Measurements from ENCODE around the gene PLA2G2F.
"Not testable (repeated sequence)": the region's sequence is repeated elsewhere in the genome, so short reads cannot be mapped to it uniquely, and the experiment has no call there.

Gene PLA2G2F

DNA sequence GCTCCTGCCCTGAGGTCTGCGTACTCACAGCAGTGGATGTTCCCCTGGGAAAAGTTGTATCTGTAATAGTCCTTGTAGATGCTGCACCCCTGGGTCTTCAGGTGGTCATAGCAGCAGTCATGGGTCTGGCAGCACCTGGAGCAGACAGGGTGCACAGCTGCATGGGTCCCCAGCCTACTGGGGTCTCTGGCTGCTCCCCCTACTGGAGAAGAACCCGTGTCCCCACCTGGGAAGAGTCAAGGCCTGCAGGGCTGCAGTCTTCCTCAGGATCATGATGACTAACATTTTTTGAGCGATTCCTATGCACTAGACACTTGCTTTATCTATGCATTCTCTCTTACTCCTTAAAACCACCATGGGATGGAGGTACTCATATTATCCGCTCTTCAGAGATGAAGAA lies 23.6 kb upstream of the PLA2G2F start:
- no peak for DNase-seq

DNA sequence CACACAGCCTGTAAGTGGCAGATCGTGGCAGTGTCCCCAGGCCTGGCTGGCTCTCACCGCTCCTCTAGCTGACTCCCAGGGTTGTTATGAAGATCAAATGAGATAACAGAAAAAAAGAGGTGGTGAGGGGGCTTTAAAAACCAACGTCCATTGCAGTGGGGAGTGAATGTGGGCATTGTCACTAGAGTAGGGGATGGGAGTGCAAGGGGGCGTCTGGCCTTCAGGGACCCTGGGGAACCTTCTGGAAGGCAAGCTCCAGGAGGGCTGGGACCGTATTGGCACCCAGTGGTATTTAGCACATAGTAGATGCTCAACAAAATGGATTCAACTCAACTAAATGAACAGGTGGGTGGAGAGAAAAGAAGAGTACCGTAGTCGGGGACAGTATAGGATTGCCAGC lies 23.2 kb upstream of the PLA2G2F start:
- DNase-seq: no peak

DNA sequence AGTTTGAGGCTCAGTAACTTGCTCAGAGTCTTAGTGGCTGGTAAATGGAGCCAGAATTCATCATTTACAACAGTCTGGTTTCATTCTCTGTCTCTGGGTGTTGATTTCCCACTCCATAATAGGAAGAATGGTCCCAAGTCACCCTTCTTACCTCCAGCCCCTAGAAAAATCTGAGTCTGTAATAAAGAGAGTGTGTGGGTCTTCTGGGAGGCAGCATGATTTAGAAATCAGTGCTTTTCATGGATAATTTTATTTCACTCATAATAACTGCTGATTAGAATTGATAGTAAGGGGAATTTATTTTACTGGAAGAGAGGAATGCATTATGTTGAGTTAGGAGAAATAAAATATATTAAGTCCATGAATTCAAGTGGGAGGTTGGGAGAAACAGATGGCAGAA lies 21.9 kb upstream of the PLA2G2F start:
- DNase-seq: no peak

DNA sequence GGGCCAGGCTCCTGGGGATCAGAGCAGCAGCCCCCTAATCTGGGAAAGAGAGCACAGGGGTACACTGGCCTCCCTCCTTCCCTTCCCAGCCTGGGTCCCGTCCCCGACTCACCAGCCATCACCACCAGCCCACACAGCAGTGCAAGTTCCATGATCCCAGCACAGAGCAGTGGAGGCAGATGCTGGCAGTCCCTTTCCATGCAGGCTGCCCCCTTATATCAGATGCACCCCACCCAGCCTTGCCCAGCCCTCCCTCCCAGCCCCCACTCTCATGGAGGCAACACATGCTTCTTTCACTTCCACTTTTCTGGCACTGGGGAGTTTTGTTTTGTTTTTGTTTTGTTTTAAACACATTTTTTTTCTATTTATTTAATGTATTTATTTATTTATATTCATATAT lies 19.8 kb upstream of the PLA2G2F start, which contains the start of gene PLA2G2D:
Gene PLA2G2D (minus strand): TSS at position 190 of the 400 bp plus-strand sequence. CDS start 38 bp downstream, at position 152.
- DNase-seq: no peak

DNA sequence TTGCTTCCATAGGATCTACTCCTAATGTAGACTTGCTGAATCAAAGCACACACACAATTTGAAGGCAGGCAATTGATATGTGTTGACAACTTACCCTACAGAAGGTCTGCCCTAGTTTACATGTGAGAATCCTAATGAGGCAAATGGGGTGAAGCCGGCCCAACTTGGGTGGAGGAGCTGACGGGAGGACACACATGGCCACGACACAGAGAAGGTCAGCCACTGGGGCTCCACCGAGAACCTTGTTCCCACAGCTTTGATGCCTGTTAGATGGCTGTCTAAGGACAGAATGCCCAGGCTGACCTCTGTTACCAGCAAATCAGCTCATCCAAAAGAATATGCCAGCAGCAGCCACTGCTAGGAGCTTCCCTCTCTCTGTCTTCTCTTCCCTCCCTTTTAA lies 18.3 kb upstream of the PLA2G2F start:
- DNase-seq: no peak

DNA sequence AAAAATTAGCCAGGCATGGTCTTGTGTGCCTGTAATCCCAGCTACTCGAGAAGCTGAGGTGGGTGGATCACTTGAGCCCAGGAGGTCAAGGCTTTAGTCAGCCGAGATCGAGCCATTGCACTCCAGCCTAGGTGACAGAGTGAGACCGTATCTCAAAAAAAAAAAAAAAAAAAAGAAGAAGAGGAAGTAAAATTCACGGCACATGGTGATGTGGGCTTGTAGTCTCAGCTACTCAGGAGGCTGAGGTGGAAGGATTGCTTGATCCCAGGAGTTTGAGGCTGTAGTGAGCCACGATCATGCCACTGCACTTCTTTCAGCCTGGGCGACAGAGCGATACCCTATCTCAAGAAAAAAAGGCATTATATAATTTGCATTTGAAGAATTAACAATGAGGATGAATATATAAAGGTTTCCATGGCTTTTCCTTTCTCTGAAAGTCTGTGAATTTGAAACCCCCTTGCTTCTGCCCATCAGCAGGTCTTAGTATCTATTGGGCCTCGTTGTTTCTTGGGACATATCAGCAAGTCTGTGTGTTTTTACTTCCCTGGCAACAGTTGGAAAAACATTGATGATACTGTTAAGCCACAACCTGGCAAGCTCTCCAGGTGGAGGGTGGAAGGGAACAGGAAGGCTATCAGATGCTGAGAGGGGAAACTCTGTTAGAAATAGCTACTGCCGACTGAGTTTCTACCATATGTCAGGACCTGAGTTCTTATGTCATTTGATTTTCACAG lies 15.2 kb upstream of the PLA2G2F start:
- DNase-seq: no peak

DNA sequence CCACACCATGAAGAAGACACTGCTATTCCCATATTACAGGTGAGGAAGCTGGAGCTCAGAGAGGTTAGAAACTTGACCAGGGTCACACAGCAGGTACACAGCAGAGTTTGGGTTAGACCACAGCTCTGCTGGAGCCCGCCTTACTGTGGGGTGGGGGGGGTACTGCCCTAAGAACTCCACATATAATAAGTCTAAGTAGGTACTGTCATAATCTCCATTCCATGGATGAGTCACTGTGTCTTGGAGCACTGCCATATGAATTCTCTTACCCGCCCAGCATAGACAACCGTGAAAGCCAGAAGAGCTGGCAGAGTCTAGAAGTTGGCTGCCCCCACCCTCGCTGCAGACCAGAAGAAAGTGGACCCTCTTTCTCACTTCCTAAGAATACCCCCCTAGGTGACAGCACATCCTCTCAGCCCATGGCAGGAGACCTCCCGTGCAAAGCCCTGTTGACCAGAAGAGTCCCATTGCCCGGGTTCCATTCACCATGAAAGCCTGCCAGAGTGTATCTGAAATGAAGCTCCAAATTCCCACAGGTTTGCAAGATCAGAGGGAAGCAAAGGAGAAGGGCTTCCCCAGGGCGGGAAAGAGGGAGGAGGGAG lies 14.6 kb upstream of the PLA2G2F start:
- DNase-seq: no peak

DNA sequence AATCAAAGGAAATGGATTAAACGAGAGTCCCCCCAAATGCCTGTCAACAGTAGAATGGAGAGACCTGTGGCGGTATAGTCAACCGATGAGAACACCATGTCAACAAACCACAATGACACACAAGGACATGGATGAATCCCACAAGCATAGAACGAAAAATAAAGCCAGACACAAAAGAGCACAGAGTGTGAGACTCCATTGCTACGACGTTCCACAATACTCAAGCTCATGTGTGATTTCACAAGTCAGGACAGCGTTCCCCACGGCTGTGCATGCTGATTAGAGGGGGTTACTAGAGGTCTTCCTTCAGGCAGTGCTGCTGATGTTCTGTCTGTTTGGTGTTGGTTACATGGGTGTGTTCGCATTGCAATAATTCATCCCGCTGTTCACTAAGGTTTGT lies 14.0 kb upstream of the PLA2G2F start:
- no peak for DNase-seq

DNA sequence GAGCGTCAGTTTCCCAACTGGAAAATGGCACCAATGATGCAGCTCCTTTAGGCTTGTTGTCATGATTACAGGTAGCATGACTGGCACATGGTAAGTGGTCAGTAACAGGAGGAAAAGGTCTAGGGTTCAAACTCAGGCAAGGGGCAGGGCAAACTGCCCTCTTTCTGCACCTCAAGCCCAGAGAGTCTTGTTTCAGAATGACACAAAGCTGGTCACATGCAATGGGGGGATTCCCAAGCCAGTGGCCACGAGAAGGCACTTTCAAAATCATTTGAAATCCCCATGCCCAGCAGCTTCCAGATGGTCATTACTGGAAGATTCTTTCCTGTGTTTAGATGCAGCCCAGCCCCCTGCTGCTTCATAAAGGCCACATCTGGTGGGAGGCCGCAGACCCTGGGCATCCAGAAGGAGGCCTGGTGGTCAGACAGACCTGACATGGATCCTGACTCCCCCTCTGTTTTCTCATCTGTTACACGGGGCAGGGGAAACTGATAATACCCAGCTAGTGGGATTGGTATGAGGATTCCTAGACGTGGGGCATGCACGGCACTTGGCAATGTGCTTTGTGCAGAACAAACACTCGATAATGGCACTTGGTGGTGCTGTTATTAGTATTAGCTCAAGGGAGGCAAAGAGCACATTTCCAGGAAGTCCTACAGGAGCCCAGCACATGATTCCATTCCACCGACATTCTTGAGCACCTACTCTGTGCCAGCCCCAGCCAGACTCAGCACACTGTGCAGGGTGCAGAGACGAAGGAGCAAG lies 12.9 kb upstream of the PLA2G2F start:
- DNase-seq: no peak

DNA sequence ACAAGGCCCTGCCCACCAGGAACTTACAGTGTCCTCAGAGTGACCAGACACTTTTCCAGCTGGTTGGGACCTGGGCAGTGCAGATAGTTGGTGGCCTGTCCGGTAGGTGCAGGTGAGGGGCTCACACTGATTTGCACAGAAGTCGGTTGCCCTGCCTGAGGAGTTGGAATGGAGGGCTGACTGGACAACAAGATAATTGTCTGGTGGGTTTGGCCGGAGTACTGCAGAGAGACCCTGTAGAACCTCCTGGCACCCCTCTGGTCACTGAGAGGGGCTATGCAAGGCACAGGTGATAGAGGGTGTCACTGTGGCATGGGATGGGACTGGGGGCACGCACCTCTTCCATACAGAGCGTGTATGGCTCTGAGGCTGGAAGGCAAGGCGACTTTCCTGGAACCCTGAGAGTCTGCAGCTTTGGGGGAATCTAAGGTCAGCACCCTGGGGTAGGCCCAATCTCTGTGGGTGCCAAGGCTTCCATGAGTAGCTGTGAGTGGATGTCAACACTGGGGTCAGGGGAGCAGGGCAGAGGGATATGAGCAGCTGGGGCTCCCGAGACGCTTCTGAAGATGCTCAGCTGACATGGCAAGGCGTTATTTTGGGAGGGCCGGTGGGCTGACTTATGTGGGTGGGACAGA lies 12.2 kb upstream of the PLA2G2F start:
- DNase-seq: no peak

DNA sequence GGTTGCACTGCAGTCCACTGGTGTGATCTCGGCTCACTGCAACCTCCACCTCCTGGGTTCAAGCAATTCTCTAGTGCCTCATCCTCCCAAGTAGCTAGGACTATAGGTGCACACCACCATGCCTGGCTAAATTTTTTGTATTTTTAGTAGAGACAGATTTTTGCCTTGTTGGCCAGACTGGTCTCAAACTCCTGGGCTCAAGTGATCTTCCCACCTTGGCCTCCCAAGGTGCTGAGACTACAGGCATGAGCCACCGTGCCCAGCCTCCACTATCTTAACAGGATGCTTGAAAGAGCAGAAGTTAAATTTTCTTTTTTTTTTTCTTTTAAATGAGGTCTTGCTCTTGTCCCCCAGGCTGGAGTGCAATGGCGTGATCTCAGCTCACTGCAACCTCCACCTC lies 8.6 kb upstream of the PLA2G2F start:
- not testable (repeated sequence) for DNase-seq

DNA sequence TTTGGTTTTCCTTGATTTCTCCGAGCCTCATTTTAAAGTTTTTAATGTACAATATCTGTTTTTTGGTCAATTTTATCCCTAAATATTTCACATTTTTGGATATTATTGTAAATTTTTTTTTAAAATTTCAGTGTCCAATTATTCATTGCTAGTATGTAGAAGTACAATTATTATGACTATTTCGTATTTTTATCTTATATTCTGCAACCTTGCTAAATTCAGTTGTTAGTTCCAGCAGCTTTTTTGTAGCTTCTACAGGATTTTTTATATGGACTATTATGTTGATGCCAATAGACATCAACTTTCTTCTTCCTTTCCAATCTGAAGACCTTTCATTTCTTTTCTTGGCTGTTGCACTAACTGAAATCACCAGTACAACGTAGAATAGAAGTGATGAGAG lies 4.1 kb upstream of the PLA2G2F start:
- DNase-seq: no peak

DNA sequence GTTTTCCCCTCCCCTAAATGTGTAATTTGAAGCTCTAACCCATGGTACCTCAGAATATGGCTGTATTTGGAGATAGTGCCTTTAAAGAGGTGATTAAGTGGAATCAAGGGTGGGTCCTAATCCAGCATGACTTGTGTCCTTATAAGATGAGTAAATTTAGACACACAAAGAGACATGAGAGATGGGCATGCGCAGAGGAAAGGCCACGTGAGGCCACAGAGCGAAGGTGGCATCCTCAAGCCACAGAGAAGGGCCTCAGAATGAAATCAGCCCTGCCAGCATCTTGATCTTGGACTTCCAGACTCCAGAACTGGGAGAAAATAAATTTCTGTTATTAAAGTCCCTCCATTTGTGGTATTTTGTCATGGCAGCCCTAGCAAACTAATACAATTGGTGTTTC lies 2.9 kb upstream of the PLA2G2F start:
- no peak for DNase-seq

DNA sequence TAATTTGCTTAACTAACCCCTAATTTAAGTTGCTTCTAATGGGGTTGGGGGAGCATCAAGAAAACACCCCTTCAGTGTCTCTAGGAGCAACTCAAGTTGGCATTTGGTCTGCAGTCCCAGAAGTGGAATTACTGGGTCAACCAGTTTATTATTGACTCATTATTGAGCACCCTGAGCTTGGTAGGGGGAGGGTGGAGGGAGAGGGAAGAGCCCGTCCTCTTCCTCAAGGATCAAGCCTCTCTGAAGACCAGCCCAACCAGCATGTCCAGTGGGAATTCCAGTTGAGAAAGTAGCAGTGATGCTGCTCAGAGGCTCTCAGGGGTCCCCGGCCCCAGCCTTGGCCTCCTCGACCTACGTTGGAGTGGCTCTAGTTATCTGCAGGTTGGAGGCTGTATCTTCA lies 2.1 kb upstream of the PLA2G2F start:
- DNase-seq: no peak

DNA sequence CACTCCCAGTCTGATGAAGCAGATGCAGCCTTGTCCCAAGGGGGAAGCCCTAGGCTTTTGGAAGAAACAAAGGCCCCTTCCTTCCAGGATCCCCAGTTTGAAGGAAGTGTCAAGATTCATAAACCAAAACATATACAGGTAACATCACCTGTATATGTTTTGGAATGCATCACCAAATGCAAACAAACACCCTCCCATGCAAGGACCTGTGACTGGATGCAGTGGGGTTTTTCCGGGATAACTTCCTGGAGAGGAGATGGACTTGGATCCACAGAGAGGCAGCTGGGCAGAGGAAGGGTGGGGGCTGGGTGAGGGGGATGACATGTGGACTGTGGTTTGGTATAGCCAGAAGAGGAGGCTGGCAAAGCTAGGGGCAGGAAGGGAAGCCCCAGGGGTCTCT lies 1.5 kb upstream of the PLA2G2F start:
- no peak for DNase-seq

DNA sequence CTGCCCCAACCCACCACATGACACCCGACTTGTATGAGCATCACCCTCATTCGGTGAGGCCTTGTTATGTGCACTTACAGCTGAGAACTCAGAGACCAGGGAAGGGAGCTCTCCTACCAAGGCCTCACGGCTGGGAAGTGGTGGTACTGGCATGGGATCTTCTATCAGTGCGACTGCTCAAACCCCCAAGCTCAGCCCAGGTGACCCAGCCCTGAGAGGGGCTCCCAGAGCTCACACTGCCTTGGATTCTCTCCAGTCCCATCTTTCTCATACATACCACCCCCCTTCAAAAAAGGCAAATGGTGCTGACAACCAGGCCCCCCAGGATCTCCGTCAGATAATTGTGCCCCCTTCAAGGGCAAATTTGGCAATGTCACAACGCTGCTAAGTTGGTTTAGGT lies 777 bp upstream of the PLA2G2F start:
- DNase-seq: no peak

DNA sequence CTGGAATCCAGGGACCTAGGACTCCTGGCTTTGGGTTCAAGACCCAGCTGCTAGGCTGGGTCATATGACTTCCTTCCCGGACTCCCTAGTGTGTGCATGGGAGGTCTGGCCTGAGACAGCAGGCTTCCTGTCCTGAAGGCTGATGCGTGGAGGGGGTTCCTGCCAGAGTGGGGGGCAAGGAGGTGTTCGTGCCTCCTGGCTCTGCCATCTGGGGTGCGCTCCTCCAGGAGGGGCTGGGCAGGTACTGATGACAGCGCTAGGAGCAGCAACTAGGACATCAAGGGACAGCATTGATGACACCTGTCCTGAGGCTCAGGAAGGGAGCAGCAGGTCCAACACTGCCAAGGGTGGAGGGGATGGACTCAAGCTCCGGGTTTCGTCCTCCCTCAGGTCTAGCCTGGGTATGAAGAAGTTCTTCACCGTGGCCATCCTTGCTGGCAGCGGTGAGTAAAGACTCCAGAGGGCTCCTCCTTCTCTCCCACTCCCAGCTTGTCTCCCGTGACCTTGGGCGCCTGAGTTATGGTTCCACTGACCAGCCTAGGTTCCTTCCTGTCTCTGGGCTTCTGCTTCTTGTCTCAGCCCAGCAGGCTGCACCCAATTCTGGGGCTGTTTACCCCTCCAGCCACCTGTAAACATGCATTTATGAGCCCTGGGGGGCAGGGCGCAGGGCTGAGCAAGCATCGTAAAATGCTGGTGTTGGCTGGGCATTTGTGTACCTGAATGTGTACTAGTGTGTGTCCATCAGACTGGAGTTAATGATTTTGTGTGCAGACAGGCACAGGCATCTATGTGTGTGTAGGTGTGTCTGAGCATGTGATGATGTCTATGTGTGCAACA lies 871 bp downstream of the PLA2G2F start:
- no peak for DNase-seq

DNA sequence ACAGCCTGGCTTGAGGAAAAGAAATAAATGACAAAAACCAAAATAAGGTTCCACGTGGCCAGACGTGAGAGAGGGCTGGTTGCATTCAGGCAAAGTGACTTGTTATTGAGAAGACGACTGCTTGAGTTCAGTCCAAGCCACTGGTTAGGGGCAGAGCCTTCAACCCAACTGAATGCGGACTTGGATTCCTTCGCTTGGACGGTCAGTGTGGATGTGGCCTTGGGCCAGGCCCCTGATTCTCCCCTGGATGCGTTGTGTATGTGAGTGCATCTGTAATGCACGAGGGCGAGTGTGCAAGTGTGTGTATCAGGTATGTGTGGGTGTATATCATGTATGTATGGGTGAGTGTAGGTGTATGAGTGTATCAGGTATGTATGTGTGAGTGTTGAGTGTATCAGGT lies 1.9 kb downstream of the PLA2G2F start:
- no peak for DNase-seq

DNA sequence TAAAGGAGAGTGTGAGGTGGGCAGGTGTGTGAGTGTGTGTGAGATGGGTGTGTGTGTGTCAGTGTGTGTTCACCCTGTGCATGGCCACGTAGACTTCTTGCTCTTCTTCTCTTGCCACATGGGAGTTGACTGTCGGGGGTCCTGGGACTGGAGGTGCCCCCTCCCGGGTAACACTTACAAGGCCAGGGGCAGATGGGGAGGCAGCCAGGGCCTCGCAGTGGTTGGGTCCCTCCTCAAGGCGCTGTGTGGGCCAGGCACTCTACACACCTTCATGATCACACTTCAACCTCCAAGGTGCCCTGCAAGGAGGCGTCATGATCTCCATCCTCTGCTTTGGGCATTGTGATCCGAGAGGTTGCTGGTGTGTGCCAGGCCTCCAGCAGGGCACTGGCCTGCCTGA lies 2.3 kb downstream of the PLA2G2F start:
- DNase-seq: no peak

DNA sequence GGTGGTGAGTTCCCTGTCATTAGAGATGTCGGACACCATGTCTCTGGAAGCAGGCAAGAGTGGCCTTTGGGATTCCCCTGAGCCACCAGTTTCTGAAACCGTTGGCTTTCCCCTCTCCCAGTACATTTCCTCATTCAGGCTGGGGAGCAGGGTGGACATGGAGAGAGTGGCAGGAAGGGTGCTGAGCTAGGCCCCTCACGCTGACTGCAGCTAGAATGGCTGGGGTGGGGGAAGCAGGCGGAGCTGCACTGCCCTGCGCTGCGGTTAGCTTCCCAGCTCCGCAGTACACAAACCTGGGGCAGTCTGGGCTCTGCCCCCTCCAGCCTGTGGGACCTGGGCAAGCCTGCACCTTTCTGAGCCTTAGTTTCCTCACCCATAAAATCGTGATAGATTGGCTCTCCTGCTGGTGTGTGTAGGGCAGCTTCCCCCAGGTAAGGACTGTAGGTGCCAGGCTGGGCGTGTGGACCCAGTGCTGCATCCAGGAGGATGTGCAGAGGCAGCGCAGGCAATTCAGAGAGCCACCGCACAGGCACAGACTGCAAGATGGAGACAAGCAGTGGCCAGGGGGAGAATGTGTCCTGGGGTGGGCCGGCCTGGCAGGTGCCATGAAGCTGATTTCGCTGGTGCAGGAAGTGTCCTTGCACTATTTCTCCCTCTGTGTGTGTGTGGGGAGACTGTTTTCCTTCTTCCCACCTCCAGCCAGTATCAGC lies 3.0 kb downstream of the PLA2G2F start:
- no peak for DNase-seq

DNA sequence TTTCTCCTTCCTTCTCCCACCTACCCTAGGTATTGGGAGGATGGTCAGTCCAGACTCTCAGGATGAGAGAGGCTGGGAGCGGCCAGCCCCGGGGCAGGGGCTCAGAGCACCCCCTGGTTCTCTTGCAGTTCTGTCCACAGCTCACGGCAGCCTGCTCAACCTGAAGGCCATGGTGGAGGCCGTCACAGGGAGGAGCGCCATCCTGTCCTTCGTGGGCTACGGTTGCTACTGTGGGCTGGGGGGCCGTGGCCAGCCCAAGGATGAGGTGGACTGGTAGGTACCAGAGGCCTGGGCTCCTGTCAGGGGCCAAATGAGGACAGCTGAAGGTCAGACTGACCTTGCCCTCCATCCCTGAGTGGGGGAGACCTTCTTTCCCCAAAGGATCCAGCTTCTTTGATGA lies 4.2 kb downstream of the PLA2G2F start:
- no peak for DNase-seq
